LNCAP (cell line): Measurements from ENCODE around the gene NAP1L1.

Source experiments
- TF ChIP-seq, protein P1 (sequence below): fragments of 450-650 bp; IDR thresholded peaks from 2 replicates; pipeline ENCODE4 v1.5.1; 2017; ENCODE audit warnings: mild to moderate bottlenecking

Gene NAP1L1

DNA sequence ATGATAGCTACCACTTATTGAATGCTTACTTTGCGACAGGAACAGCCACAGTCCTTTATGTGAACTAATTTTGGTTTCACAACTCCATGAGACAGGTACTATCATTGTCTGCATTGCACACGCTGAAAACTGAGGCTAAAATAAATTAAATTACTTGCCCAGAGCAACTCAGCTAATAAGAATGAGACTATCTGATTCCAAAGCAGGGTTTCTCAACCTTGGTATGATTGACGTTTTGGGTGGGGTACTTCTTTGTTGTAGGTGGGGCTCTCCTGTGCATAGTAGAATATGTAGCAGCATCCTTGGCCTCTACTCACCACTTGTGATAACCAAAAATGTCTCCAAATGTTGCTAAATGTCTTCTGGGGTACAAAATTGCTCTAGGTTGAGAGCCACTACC lies 62.0 kb downstream of the NAP1L1 start:
- TF ChIP-seq, protein P1, sequence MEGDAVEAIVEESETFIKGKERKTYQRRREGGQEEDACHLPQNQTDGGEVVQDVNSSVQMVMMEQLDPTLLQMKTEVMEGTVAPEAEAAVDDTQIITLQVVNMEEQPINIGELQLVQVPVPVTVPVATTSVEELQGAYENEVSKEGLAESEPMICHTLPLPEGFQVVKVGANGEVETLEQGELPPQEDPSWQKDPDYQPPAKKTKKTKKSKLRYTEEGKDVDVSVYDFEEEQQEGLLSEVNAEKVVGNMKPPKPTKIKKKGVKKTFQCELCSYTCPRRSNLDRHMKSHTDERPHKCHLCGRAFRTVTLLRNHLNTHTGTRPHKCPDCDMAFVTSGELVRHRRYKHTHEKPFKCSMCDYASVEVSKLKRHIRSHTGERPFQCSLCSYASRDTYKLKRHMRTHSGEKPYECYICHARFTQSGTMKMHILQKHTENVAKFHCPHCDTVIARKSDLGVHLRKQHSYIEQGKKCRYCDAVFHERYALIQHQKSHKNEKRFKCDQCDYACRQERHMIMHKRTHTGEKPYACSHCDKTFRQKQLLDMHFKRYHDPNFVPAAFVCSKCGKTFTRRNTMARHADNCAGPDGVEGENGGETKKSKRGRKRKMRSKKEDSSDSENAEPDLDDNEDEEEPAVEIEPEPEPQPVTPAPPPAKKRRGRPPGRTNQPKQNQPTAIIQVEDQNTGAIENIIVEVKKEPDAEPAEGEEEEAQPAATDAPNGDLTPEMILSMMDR = no peak

DNA sequence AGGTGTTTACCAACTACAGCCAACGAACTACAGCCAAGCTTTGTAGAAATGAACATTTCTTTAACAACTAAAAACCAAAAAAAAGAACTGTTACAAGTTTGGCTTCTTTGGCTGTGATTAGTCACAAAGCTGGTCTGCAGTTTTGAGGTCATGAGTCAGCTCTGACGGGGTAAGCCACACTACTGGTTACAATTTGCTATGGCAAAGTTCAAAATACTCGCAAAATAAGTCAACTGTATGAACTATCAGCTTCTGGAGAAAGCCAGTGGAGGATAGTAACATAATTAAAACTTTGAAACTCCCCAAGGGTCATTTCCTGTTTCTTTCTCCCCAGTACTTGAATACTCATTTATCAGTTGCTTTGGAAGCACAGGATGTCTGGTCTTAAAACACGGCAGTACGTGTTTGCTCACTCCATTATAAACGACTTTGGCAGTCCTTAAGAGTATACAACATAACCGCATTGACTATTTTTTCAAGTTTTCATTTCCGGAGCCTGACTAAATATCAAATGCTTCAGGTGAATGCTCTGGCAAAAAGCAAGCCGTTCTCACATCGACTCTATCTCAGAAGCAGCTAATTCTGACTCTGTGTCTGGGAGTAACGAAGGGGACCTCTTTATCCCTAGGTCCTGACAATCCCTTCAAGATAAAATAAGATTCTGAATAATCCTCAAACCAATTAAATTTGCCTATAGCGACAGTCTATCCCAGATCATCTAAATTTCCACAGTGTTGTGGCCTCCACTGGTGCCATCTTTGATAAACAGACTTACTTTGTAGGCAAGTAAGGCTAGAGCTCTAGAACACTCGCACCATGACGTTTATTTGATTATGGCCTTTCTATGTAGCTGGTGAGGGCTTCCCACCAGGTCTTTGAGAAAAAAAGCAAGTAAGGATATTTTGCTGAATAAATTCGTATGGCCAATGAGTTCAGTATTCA lies 63.5 kb downstream of the NAP1L1 start:
- TF ChIP-seq, protein P1 = no peak

GRCh38 chr12:76020281-76020680 lies 64.2 kb downstream of the NAP1L1 start:
- TF ChIP-seq, protein P1 = no peak

- TF ChIP-seq, protein P1 = no peak
These were observed 65.8 kb downstream of the NAP1L1 start for GRCh38 chr12:76018672-76019071.

DNA sequence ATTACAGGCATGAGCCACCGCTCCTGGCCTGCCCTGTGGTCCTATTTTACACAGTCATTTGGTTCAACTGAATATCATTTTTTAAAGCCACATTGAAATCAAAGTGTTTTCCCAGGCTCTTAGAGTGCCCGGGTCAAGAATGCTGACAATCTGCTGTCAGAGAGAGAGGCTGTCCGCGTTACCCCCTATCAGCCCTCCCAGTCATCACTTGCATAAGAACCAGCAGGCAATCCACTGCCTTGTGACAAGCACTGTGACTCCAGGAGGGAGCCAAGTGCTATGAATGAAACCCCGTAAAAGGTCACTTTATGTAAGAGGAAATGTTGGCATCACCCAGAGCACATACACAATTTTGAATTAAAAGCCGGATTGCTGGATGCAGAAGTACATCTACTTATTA lies 66.4 kb downstream of the NAP1L1 start:
- TF ChIP-seq, protein P1 = no peak

DNA sequence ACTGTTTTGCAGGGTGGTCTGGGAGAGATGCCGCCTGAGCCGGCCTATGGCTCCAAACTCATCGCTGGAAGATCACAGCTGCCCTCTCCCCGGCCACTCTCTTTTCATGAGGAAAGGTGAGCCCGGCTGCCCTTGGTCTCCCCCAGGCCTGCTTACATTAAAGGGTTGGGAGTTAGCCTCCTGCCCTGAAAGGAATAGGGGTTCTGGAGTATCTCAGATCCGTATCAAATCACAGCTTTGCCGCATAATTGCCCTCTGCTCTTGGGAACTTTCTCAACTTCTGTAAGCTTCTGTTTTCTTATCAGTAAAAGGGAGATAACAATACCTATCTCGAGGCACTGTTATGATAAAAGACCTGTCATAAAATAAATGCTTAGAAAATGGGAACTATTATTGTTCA lies 70.5 kb downstream of the NAP1L1 start:
- TF ChIP-seq, protein P1 = no peak

DNA sequence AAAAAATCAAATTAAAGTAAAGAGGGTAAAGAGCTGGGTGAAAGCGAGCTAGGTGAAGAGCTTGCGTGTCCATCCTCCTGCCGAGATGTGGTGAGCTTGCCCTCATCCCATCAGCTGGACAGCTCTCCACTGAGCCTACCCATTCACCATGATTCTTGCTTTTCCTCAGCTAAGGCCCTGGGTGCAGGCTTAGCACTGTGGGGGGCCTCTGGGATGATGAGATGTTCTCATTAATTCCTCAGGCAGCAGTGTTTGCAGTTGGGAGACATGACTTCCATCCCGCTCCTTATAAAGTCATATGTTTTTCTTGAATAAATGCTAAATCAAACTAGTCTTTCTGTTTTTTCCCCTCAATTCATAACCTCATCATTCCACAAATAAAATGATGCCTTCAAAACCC lies 70.9 kb downstream of the NAP1L1 start:
- TF ChIP-seq, protein P1 = no peak
